HTR-8/SVneo (cell line): ENCODE results near the gene ATL1.
A peak's percentile ranks its signal among the peaks of the same experiment; 100 is the strongest.
"Not testable (repeated sequence)": the region's sequence is repeated elsewhere in the genome, so short reads cannot be mapped to it uniquely, and the experiment has no call there.

Source experiments
- DNase-seq: peaks from one replicate; pipeline ENCODE4 v3.0.0; 2011; ENCODE audit warnings: low spot score, mixed read lengths; ENCODE audit not compliant: insufficient read length
- FAIRE-seq: peaks from 2 replicates; lab custom pipeline; 2011; peaks lifted over from hg19 to GRCh38; lab: Jason Lieb, UNC

ATL1 gene

DNA sequence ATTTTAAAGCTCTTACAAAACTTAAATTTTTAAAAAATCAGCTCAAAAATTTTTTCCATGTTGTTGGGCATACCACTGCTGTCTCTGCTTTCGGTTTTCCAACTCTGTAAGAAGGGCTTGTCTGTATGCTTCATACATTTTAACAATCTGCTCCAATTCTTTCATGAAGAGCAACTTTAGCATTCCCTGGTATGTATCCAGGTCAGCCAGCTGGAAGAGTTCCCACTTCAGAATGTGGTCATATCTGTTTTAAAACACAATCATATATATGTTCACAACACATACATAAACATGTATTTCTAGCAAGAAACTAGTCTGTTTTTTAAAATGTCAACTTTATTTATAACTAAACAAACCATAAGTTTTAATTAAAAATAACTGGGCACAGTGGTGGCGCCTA, 75.2 kb downstream of the ATL1 start:
- no peak for DNase-seq
- FAIRE-seq = no peak

DNA sequence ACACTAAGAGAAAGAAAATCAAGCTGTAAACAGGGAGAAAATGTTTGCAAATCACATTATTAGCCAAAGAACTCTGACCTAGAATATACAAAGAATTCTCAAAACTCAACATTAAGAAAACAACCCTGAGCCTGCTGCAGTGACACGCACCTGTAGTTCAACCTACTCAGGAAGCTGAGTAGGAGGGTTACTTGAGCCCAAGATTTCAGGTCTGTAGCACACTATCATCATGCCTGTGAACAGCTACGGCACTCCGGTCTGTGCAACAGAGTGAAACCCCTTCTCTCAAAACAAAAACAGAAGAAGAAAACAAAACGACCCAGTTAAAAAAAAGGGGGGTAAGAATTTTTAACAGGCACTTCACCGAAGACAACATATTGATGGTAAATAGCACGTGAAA, 87.3 kb downstream of the ATL1 start:
- no peak for FAIRE-seq

DNA sequence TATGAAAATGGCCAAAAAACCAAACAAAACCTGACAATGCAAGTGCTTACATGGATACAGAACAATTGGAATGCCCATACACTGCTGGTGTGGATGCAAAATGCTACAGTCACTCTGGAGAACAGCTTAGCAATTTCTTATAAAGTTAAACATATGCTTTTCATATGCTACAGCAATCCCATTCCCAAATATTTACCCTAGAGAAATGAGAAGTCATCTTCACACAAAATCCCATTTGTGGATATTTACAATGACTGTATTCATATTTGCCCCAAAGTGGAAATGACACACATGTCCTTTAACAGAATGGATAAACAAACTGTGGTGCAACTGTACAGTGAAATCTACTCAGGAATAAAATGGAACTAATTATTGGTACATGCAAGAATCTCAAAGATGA, 87.8 kb downstream of the ATL1 start:
- DNase-seq = no peak
- no peak for FAIRE-seq

More for the DNA sequence above, 87.3 kb downstream of the ATL1 start:
- no peak for DNase-seq

DNA sequence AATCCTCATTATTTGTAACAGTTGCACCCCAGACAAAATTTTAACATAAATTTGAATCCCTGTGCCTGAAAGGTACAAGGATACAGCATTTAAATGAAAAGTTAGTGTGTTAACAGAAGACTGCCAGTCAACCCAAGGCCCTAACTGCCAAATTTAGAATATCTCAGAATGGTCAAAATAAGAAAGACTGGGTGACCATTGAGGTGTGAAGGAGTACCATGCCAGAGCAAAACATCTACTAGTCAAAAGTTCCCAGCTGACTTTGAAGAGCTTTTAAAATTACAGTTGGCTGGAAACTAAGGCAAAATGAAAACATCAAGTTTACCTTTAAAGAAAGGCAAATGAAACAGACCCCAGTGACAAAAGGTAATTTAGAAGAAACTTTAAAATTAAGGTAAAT, 89.7 kb downstream of the ATL1 start:
- DNase-seq (no peak), FAIRE-seq (no peak)

DNA sequence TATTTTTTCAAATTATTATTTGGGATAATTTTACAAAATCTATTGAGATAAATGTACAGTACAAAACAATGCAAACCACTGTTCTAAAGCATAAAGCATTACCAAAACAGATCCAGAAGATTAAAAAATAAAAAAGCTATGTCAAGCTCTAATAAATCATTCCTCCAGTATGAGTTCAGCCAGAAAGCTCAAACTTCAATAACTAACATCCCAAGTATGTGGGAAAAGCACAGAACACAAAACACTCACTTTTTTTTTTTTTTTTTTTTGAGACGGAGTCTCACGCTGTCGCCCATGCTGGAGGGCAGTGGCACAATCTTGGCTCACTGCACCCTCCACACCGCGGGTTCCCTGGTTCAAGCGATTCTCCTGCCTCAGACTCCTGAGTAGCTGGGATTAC, 96.8 kb downstream of the ATL1 start:
- no peak for DNase-seq
- no peak for FAIRE-seq

DNA sequence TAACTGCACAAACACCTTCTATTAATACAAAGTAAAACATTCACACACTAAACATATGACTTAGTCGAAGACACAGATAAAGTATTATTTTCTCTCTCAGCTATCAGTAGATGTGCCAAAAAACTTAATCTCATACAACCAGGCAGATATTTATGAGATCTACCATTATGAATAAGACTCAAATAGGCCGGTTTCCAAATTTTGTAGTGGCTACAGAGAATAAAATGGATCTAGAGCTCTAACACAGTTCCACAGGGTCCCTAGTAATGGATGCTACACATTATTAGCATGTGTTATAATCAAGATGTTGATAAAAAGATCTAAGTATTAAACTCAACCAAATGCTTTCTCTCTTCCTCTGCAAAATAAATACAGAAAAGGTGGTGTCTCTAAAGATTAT, 97.8 kb downstream of the ATL1 start:
- DNase-seq (no peak), FAIRE-seq (no peak)

DNA sequence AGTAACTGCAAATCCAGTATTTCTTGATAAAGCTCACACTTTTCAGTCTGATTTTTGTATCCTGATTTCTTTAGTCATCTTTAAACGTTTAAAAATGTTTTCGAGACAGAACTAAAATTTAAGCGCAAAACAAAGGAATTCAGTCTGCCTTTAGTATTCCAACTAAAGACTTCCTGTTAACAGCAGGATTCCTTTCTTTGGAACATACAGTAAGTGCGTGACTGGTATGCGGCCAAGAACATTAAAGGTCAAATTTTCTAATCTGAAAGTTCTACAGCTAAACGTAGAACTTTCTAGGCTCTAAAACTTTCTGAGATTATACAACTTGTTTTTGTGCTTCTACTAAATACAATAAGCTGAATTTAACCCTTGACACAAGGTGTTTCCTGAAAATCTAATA, 98.3 kb downstream of the ATL1 start:
- DNase-seq = no peak
- no peak for FAIRE-seq

DNA sequence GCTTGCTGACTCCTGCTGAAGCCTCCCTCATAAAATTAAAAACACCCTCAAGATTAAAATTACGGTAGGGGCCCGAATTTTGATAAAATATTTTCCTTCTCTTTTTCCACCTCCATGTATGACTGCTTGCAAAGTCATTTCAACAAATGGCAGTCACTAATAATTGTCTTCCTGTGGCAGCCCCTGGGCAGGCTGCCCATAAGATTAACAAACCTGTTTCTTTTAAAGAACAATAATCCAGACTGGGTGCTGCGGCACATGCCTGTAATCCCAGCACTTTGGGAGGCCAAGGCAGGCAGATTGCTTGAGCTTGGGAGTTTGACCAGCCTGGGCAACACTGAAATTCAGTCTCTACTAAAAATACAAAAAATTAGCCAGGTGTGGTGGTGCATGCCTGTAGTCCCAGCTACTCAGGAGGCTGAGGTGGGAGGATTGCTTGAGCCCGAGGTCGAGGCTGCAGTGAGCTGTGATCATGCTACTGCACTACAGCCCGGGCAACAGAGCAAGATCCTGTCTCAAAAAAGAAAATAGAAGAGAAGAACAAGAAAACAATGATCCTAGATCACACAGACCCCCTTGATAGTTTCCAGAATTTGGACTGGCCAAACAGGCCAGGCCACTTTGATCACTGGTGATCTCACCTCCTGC, 99.5 kb downstream of the ATL1 start:
- DNase-seq (no peak), FAIRE-seq (no peak)

DNA sequence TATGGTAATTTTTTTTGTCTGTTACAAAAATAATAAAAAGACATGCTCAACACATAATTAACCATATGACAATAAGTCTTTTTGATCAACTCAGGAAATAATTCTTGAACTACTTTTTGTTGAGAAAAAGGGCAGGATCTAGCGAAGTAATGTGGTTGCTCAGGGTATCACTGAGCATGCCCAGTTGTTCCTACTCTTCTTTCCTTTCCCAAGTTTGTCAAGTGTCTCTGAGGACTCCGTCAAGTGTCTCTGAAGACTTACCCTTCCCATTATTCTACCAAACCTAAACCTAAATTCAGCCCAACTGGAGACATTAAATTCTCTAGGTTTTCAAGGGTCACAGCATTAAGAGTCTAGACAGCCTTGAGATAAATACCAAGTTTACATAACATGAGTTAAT, 104.6 kb downstream of the ATL1 start:
- DNase-seq, FAIRE-seq: not testable (repeated sequence)

DNA sequence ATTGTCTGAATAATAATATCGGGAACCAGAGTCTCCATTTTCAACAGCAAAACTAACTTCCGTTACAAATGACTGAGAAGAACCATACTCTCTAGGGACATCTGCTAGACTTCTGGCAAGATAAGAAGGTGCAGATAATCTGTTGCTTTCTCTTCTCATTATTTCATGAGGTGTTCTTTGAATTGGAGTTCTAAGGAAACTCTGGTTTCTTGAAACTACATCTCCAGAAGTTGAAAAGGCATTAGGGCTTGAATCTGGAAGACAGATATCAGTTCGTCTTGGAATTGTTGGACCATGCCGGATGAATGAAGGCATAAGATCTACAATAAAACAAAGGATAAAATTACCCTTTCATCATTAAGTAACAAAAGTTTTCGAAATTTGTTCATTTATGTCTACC, 105.4 kb downstream of the ATL1 start:
- FAIRE-seq, DNase-seq: not testable (repeated sequence)

DNA sequence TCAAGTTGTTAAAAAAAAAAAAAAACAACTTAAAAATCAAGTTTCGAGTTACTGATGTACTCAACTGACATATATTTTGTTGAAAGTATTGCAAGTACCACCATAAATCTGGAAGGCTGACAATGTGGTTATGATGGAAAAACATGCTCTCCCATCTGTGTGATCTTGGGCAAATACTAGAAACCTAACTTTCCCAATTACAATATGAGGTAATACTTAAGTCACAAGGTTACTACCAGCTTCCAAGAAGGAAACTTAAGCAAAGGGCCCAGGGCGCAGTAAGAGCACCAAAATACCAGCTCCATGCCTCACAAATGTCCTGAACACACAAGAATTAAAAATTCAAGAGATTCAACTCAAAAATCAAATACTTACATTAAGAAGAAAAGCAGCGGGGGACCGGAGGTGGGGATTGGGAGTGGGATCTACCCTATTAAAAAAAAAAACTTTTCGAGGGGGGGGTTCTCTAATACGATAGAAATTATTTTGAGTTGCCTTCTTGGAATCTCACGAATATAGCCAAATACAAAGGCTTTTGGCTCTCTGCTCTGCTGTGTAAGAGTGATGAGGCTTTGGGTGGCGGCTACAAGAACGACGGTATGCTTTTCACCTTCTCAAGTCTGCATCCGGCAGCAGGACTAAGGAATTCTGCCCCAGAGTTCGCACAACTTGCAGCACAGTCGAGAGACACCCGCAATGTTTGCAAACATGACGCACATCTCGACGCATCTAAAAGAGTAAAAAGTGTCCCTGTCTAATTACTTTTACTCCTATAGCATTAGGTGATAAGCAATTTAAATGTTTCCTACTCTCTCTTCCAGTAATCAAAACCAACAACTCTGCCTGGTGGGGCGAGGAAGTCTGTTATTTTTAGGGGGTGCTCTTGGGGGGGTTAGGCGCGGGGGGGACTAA, 107.1 kb downstream of the ATL1 start:
- no peak for FAIRE-seq
- DNase-seq = no peak

DNA sequence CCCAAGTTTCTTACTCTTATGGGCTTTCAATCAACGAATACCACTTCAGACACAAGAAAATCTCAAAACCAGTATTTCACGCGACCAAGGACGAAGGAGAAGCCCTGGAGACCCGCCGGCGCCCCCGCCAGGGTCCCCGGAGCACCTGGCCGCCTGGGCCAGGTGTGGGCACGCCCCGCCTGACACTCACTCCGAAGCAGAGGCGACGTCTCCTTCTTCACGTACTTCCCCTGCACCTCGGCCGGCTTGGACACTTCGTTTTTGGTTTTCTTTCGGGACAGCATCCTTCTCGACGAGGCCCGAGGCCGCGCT, 107.7 kb downstream of the ATL1 start:
- no peak for FAIRE-seq
- no peak for DNase-seq

DNA sequence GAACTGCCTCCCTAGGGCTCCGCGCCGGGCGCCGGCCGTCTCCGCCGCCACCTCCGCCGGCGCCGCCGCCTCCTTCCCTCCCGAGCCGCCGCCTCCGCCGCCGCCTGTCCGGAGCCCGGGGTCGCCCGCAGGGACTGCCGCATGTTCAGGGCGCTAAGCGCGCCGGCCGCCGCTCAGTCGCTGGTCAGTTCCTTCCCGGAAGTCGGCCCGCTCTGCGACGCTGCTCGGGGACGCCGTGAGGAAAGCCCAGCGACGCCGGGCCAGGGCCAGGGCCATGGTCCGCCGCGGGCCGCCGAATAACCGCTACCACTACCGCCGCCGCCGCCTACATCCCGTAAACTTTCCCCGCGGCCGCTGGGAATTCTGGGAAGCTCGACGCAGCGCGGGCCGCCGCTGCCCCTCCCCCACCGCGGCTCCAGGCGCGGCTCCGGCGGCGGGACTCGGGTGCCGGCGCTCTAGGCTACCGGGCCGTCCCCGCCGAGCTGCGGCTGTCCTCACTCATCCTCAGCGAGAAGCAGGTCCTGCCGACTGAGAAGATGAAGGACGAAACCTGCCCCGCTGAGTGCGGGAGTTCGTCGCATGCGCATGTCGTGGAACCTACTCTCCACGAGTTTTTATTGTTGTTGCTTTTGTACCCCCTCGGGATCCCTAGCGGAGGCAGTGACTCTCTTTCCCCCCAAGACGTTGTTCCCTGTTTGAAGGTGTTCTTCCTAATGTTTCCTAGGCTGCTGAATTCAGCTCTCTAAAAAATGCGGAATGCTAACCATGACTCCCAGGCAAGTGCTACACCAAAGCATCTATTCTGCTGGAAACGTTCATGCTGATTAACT, 108.3 kb downstream of the ATL1 start, which contains the start of gene SAV1:
TSS of gene SAV1 (minus strand) at position 311 of the 830 bp plus-strand sequence. CDS start 339 bp downstream, outside the sequence.
- peak; percentile 51 for FAIRE-seq
- no peak for DNase-seq

DNA sequence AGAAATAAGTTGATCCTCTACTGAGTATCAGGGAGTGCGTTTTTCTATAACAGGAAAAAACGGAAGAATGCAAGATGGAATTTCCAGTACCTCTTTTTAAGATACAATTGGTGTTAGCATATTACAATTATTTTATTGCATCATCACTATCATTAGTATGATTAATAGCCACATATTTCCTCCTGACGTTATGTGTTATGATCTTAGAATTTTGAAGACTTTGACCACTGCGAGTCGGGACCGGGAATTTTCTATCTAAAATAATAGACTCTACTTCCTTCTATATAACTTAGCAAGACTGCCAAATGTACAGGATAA, 108.8 kb downstream of the ATL1 start:
- DNase-seq (no peak), FAIRE-seq (no peak)

DNA sequence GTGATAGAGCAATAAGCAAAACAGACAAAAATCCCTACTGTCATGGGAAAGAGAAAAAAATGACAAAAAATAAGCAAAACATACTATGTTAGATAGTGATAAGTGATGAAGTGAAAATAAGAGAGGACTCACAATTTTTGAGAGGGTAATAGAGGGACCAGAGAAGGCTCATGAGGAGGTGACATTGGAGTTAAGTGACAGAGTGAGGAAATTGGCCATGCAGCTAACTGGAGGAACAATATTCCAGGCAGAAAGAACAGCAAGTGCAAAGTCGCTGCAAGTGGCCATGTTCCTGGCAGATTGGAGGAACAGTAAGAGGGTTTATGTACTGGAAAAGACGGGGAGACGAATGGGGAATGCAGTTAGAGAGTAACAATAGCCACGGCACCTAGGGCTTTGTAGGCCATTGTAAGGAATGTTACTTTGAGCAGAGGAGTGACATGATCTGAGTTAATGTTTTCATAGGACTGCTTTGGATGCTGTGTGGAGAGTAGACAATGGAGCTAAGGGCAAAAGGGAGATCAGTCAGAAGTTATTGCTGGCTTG, 109.6 kb downstream of the ATL1 start:
- DNase-seq (no peak), FAIRE-seq (peak; percentile 51)

DNA sequence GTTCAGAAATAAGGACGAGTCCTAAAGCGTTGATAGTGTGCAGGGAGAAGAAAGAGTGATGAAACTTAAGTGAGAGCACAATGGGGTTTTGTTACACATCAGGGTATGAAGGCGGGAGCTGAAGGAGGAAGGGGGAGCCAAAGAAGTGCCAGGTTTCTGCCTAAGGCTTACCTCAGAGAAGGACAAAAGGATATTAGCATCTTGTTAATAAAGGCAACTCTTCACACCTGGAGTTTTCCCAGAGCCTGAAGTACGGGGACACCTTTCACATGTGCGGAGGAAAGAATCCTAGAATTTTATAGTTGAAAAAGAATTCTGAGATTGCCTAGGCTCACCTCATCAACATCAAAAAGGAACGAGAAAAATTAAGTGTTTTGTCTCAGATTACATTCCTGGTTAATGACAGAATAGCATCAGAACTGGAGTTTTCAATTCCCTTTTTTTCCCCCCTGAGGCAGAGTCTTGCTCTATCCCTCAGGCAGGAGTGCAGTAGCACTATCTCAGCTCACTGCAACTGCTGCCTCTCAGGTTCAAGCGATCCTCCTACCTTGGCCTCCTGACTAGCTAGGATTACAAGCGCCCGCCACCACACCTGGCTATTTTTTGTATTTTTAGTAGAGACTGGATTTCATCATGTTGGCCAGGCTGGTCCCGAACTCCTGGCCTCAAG, 110.4 kb downstream of the ATL1 start:
- DNase-seq = no peak

DNA sequence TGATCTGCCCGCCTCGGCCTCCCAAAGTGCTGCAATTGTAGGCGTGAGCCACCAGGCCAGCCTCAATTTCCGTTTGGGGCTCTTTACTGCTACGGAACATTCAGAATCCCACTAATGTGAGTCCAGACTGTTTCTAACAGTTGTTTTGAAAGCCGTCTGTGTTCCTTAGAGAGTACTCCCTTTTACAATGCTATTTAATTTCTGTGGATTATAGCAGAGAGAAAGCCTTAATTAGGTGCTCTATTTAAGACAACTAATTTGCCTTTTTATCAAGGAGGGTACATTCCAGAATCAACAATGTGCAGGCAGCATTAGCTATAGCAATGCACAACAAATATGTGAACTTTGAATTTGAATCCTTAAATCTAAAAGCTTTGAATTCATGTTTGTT, 110.9 kb downstream of the ATL1 start:
- no peak for FAIRE-seq
- no peak for DNase-seq

More for the DNA sequence above, 110.4 kb downstream of the ATL1 start:
- FAIRE-seq = no peak

DNA sequence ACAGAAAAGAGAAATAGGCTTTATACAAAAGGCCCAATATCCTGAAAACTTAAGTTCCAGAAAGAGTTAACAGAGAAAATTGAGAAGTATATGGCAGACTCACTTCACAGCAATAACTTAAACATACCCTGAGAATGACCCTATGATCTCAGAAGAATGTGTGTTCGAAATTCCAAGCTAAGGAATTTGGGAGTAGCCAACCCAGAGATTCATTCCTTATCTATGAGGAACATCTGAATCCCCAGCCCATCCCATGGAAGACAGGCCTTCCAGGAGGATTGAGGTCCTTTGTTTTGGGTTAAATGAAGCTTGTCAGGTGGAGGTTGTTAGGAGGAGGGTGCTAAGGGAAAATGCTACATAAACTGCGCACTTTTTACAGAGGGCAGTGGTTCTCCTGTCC, 115.7 kb downstream of the ATL1 start:
- DNase-seq = no peak
- no peak for FAIRE-seq

DNA sequence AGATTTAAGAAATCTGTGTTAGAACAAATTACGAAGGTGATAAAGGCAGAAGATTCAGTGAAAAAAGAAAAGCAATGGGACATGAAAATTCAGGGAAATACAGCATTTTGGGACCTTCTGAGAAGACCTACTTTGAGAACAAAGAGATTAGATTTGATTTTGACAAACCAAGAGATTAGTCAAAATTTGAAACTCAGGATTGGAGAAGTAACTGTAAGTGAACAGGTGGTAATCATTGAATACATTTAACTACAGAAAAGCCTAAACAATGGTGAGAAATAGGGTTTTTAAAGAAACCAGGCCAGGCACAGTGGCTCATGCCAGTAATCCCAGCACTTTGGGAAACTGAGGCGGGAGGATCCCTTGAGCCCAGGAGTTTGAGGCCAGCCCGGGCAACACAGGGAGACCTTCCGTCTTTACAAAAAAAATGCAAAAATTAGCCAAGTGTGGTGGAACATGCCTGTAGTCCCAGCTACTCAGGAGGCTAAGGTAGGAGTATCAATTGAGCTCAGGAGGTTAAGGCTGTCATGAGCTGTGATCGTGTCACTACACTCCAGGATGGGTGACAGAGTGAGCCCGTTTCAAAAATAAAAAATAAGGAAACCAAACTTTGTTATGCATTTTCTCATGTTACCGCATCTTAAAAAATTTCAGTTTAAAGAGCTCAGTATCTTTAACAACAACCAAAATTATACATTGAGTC, 117.0 kb downstream of the ATL1 start:
- FAIRE-seq = no peak
- no peak for DNase-seq
